GM13977 (cell line): Measurements from ENCODE around the gene SLC13A4.
"Not testable (repeated sequence)": the region's sequence is repeated elsewhere in the genome, so short reads cannot be mapped to it uniquely, and the experiment has no call there.

Experiments
- DNase-seq: peaks from one replicate; pipeline ENCODE4 v3.0.0; 2012; ENCODE audit warnings: low spot score
- CTCF ChIP-seq: IDR thresholded peaks from 2 replicates; pipeline ENCODE4 v1.5.1; 2012; ENCODE audit warnings: mild to moderate bottlenecking, control low read depth; ENCODE audit not compliant: insufficient read depth; ENCODE audit errors: extremely low read depth, missing control alignments
- in situ Hi-C: fragments of 300-500 bp; cut with MboI; formaldehyde crosslinking; loops from one replicate; pipeline ENCODE4 v1.12.0; 2022; ENCODE audit warnings: low sequenced_read_pairs, low pct_unique_long_range_greater_than_20kb, mixed read lengths, inconsistent platforms; ENCODE audit not compliant: unreplicated experiment

The SLC13A4 gene

GRCh38 chr7:135706038-135706742 is 21.8 kb downstream of the SLC13A4 start:
- TF ChIP-seq CTCF, result no peak
- in situ Hi-C loops, result no loop called here
- DNase-seq, result no peak

- in situ Hi-C loops, result no loop called here
- no peak for DNase-seq
- no peak for TF ChIP-seq CTCF
These were observed 23.3 kb downstream of the SLC13A4 start for GRCh38 chr7:135704698-135705097.

- in situ Hi-C loops, result no loop called here
- no peak for DNase-seq
- TF ChIP-seq CTCF, result peak; percentile 35
These were observed 23.9 kb downstream of the SLC13A4 start for GRCh38 chr7:135704074-135704473.

- no peak for DNase-seq
- in situ Hi-C loops, result no loop called here
- TF ChIP-seq CTCF, result no peak
These were observed 30.5 kb downstream of the SLC13A4 start for GRCh38 chr7:135697276-135698049.

GRCh38 chr7:135693558-135693957 is 34.4 kb downstream of the SLC13A4 start:
- no peak for DNase-seq
- TF ChIP-seq CTCF, result no peak
- in situ Hi-C loops, result no loop called here

- in situ Hi-C loops, result not testable (repeated sequence)
These were observed 35.4 kb downstream of the SLC13A4 start for GRCh38 chr7:135692606-135693005.

GRCh38 chr7:135692055-135692454 is 35.9 kb downstream of the SLC13A4 start:
- TF ChIP-seq CTCF, result no peak
- no peak for DNase-seq
- in situ Hi-C loops, result no loop called here

More at GRCh38 chr7:135692606-135693005, 35.4 kb downstream of the SLC13A4 start:
- DNase-seq, result not testable (repeated sequence)
